Stimulated activated CD8-positive, alpha-beta memory T cell treated with anti-CD3 and anti-CD28 coated beads, Interleukin-7, amount 100 ng/mL, for 4 hours (primary cell): ENCODE data around the gene MEG3.
"Not testable (repeated sequence)": the region's sequence is repeated elsewhere in the genome, so short reads cannot be mapped to it uniquely, and the experiment has no call there.

Experiments
- DNase-seq, 2 donors: peaks; one replicate each; pipeline ENCODE4 v3.0.0-alpha.2; 2020; ENCODE audit warnings: low read depth in 2 of 2

MEG3 gene

DNA sequence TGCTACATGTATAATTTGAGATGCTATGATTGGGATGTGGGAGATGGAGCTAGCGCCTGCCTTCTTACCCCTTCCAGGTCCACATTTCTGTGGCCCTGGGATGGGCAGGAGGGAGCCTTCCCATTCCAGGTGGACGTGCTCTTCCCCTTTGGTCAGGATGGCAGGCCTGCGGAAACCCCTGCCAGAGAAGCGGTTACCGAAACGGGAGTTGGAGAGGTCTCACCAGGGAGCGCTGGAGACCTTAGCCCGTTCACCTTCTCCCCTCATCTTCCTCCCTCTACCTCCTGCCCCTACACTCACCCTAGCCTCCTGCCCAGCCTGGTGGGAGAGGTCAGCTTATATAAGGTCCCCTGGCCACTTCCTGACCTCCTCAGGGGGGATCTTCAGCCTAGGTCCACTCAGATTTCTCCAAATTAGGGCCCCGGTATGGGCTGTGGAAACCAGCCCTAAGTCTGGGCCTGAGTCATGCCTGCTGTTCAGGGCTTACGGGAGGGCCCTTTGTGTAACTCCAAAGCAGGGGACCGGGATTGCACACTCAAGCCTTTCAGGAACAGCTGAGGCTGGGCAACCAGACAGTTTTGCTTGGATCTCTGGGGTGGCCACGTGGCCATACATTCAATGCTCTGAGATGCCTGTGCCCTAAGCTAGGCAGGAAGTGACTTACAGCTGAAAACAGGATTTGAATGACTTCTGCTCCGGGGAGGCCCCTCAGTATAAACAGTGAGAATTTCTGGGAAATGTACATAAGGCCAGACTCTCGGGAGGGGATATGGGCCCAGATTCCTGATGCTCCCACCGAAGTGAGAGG lies 10.2 kb upstream of the MEG3 start:
- DNase-seq, result no peak

DNA sequence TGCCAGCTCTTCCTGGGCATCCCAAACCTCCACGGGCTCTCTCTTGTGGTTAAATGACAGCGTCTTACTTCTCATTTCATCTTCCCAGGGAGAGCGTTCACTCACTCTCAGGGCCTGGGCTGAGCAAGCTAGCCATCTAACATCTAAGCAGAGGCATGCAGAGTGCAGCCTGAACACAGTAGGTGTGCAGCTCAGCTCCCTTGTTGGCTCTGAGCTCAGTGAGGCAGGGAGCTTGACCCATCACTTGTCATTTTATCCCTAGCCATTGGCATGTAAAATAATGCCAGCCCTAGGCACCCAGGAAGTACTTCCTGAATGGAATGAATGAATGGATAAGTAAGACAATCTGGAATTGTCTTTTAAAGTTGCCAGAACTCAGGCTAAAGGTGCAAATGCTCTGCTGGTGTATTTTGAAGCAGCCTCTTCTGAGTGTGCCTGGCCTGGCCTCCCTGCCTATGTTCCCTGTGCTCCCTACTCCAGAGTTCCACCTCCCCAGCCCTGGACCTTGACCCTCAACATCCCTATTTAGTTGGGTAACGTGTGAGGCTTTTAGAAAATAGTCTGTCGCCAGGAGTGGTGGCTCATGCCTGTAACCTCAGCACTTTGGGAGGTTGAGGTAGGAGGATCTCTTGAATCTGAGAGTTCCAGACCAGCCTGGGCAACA lies 9.5 kb upstream of the MEG3 start:
- no peak for DNase-seq

DNA sequence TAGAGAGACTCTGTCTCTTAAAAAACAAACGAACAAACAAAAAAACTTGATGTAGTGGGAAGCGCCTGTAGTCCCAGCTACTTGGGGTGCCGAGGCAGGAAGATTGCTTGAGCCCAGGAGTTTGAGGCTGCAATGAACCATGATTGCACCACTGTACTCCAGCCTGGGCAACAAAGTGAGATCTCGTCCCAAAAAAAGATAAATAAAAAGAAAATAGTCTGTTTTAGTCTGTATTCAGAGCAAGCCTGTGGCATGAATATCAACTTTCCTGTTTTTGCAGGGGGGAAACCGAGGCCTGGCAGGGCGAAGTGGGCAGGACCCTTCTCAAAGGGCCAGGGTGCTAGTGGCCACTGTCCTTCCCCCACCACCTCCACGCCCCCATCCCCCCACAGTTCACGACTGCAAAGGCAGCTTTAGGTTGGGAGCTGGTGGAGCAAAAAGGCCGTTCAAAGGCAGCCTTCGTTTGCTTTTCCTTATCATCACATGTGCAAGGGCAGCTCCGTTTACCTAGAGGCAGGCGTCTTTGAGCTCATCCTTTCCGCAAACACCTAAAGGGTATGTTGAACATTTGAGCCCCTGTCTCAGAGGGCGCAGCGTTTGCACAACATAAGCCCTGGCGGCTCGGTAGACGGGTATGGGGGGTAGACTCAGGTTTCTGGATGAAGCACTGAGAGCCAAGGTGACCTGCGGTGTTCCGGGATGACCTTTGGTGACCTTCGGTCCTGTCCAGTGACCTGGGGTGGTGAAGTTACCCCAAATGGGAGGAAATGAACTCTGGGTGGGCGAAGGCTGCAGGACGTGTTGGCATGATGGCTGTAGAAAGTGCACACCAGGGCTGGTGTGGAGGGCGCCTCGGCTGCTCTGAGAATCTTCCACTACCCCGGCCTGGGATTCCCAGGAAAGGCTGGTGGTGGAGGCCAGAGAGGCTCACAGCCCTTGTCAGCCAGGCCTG lies 8.7 kb upstream of the MEG3 start:
- DNase-seq, result no peak

GRCh38 chr14:100818221-100818699 lies 7.7 kb upstream of the MEG3 start:
- DNase-seq, result no peak

DNA sequence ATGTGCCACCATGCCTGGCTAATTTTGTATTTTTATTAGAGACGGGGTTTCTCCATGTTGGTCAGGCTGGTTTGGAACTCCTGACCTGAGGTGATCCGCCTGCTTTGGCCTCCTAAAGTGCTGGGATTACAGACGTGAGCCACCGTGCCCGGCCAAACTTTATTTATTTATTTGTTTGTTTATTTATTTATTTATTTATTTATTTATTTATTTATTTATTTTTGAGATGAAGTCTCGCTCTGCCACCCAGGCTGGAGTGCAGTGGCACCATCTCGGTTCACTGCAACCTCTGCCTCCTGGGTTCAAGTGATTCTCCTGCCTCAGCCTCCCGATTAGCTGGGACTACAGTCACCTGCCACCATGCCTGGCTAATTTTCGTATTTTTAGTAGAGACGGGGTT lies 7.0 kb upstream of the MEG3 start:
- not testable (repeated sequence) for DNase-seq

- DNase-seq, result no peak
These were observed 6.5 kb upstream of the MEG3 start for GRCh38 chr14:100819453-100819828.

DNA sequence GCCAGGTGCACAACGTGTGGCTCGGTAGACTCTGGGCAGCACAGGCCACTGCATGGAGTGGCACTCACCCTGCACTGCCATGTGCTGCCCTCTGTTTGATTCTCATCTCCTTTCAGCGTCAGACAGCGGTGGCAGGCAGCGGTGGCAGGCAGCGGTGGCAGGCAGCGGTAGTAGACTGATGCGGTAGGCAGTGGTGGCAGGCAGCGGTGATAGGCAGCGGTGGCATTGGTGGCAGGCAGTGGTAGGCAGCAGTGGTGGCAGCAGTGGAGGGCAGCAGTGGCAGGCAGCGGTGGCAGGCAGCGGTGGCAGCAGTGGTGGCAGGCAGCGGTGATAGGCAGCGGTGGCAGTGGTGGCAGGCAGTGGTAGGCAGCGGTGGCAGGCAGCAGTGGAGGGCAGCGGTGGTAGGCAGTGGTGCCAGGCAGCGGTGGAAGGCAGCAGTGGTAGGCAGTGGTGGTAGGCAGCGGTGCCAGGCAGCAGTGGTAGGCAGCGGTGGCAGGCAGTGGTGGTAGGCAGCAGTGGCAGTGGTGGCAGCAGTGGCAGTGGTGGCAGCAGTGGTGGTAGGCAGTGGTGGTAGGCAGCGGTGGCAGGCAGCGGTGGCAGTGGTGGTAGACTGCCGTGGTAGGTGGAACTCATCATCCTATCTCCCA lies 6.0 kb upstream of the MEG3 start:
- no peak for DNase-seq

DNA sequence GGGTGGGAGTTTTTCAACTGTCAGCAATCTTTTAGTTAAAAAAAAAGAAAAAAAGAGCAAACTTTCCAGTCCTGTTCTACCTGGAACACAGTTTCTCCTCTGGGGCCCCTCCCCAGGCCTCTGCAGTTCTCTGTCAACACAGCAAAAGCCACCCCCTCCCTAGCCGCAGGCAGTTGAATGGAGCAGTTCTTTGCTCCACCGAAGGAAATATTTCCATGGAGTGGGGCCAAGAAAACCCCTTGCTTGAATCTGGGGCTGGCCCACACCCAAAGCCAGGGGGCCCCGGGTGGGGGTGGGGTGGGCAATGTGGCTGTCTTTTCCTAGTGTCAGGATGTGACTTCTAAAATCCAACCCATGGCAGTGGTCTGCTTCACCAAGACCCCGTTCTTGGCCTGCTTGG lies 5.0 kb upstream of the MEG3 start:
- DNase-seq, result no peak

DNA sequence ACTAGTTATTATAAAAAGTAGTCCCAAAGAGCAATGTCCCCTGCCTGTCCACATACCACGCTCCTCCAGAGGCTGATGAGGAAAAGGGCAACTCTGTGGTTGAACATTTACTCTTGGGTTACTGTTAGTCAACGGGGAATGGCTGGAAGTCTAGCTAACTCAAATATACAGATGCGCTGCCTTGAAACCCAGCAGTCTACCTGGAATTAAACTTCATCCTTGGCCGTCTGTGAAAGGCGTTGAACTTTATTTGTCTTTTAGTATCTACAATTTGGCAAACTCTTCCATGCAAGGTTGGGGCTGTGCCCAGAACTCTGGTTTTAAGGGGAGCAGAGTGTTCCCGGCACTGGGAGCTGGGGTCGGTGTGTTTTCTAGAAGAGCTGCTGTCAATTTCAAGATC lies 3.9 kb upstream of the MEG3 start:
- DNase-seq, result no peak

DNA sequence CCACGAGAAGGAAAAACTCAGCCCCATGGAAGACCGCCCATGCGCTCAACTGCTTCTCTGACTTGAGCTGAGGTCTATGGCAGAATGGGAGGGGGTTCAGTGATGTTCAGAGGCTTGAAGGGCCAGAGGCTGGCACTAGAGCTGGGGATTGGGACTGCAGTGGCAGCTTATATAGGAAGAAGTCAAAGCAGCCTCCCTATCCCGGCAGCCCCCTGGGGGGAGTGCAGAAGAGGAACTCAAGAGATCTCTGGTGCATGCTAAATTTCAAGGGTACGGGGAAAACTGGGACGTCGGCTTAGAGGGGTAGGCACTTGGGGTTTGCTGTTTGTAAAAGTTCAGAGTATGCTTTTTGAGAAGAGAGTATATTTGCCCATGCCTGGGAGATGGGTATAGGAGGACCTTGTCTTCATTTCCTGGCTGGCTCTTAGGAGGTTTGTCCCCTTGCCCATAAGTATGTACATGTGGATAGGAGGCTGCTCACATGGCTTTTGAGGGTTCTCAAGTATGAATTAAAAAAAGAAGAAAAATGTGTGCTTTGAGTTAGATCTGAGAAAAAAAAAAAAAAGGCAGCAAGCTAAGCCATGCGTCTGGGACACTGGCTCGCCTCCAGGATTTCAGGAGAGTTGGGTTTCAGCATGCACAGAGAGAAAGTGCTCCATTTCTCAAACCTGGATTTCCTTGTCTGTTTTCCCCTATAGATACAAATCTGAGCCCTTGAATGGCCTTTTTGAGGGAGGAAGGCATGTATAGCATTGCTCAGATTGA lies 3.2 kb upstream of the MEG3 start:
- DNase-seq, result no peak

GRCh38 chr14:100823413-100824080 lies 2.4 kb upstream of the MEG3 start:
- no peak for DNase-seq

DNA sequence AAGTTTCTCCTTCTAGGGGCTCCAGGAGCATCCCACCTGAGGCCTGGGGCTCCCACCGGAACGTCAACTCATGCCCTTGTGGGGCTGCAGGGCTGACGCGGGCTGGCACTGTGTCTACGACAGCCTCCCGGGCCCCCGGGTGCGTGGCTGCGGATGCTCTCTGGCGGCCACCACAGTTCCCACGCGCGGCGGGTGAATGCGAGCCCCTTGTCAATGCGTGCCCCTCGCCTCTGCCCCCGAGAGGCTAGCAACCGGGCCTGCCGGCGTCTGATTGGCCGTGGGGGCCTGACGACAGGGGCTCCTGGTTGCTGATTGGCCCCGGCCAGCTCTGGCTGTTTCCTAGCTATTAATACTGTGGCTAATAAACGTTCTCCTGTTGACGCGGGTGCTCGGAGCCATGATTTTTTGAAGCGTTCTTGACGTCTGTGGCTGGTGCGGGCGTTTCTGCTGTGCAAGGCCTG lies 1.8 kb upstream of the MEG3 start:
- no peak for DNase-seq

GRCh38 chr14:100824901-100825712 lies 811 bp upstream of the MEG3 start:
- DNase-seq, result no peak

GRCh38 chr14:100826391-100827100 lies 628 bp downstream of the MEG3 start:
- no peak for DNase-seq

DNA sequence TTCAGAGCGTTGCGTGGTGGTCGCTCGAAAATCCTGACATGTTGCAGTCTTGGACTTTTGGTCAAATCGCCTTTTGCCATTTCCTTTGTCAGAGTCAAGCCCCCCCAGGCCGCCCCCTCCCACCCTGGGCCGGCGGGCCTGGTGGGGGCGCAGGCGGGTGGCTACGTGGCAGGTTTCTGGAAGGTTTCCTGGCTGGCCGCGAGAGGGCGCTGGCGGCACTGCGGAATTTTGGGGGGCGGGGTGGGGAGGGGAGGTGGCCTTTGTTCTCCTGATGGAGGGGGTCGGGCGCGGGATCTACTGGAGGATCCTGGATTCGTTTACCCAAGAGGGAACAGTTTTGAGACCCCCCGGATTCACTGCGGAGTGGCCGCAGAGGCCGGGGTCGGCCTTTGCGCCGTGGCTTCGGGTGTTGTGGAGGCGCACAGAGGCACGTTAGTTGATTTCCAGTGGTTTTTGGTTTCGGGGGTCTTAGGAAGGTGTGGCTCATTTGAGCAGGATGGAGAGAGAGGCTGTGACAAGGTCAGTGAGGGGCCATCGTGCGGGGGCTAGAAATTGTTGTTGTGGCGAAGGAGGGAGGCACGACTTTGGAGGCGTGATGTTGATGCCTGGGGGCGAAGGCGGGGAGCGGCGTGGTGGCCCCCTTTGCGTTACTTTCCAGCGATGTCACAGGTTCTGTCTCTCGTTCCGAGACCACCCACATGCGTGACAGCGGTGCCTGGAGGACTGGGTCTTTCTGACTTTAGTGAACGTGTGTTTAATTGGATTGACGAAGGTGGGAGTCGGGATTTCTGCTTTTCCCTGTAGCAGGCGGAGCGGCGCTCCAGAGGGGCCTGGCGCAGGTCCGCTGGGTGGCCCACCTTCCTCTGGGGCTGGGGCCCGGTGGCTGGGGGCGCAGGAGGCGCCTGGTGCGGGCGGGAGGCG lies 1.4 kb downstream of the MEG3 start:
- no peak for DNase-seq

- no peak for DNase-seq
These were observed 2.3 kb downstream of the MEG3 start for GRCh38 chr14:100828031-100828769.

DNA sequence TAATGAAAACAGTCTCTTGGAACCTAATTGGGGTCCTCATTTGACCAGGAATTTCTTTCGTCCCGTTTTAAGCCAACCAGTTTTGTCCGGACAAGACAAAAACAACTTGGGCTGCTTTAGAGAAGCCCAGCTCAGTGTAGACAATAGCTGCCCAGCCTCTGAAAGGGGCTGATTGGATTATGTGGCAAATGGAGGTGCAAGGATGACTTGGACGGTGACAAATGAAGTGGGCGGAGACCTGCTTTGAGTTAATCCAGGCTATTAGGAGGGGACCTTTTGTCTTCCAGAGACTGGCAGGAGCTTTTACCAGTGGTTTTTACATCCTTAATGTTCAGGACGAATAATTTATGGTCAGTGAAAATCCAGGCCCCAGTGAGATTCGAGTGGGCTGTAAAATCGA lies 4.8 kb downstream of the MEG3 start:
- DNase-seq, result no peak
